Stimulated activated CD4-positive, alpha-beta T cell treated with anti-CD3 and anti-CD28 coated beads, Interleukin-15, amount 100 ng/mL, for 1 hour (primary cell): ENCODE measurements around the gene MCRIP1.

Experiments
- DNase-seq, 2 donors: peaks; one replicate each; pipeline ENCODE4 v3.0.0-alpha.2; 2020; ENCODE audit warnings: low read depth in 1 of 2, low spot score in 1 of 2

MCRIP1 gene

GRCh38 chr17:81860756-81861568, 27.9 kb upstream of the MCRIP1 start:
- peak; percentile 98 to 99 for DNase-seq

GRCh38 chr17:81859906-81860755, 27.0 kb upstream of the MCRIP1 start, which contains the start of gene P4HB:
P4HB (minus strand) TSS chr17:81860535; CDS start chr17:81860471, 64 bp downstream.
- DNase-seq = peak in 1 of 2 donors; percentile 90

- no peak for DNase-seq
Measured at GRCh38 chr17:81858967-81859905, 26.1 kb upstream of the MCRIP1 start.

GRCh38 chr17:81858170-81858966, 25.3 kb upstream of the MCRIP1 start:
- DNase-seq = no peak

GRCh38 chr17:81854974-81855774, 22.1 kb upstream of the MCRIP1 start:
- DNase-seq = no peak

GRCh38 chr17:81852237-81852636, 19.1 kb upstream of the MCRIP1 start:
- no peak for DNase-seq

- DNase-seq = no peak
Measured at GRCh38 chr17:81851423-81851822, 18.3 kb upstream of the MCRIP1 start.

- no peak for DNase-seq
Measured at GRCh38 chr17:81849457-81849856, 16.4 kb upstream of the MCRIP1 start.

- DNase-seq = no peak
Measured at GRCh38 chr17:81846743-81847689, 13.9 kb upstream of the MCRIP1 start.

- no peak for DNase-seq
Measured at GRCh38 chr17:81845881-81846742, 13.0 kb upstream of the MCRIP1 start.

GRCh38 chr17:81845361-81845760, 12.3 kb upstream of the MCRIP1 start:
- no peak for DNase-seq

- DNase-seq = no peak
Measured at GRCh38 chr17:81844887-81845286, 11.8 kb upstream of the MCRIP1 start.

GRCh38 chr17:81844327-81844851, 11.3 kb upstream of the MCRIP1 start:
- no peak for DNase-seq

- DNase-seq = no peak
Measured at GRCh38 chr17:81843713-81844326, 10.7 kb upstream of the MCRIP1 start.

- DNase-seq = no peak
Measured at GRCh38 chr17:81842725-81843504, 9.8 kb upstream of the MCRIP1 start.

GRCh38 chr17:81842378-81842724, 9.3 kb upstream of the MCRIP1 start:
- DNase-seq = no peak
